HepG2 (cell line): Measurements from ENCODE around the gene PTPMT1.

Experiments used
- EZH2 ChIP-seq: conservative IDR thresholded peaks from 2 replicates; pipeline ENCODE4 v1.6.1; 2012; ENCODE audit warnings: mild to moderate bottlenecking, low read depth, low read length, moderate library complexity
- KAT7 ChIP-seq: IDR thresholded peaks from 2 replicates; pipeline ENCODE4 v1.6.1; 2018; ENCODE audit warnings: borderline replicate concordance, missing compliant biosample characterization
- NFYB ChIP-seq: sonication (generic); formaldehyde crosslinking; IDR thresholded peaks from 2 replicates; pipeline ENCODE4 v1.4.0; 2020; ENCODE audit warnings: missing genetic modification reagents
- TAF1 ChIP-seq: sonication (generic); formaldehyde crosslinking; IDR thresholded peaks from 2 replicates; pipeline ENCODE4 v1.4.0; 2020; ENCODE audit warnings: missing genetic modification reagents
- ZNF143 ChIP-seq: sonication (generic); formaldehyde crosslinking; IDR thresholded peaks from 2 replicates; pipeline ENCODE4 v1.4.0; 2020; ENCODE audit warnings: missing genetic modification reagents
- TF ChIP-seq, protein P1 (sequence below): IDR thresholded peaks from 2 replicates; pipeline ENCODE4 v1.6.1; 2016; ENCODE audit warnings: missing compliant biosample characterization, missing genetic modification reagents, borderline replicate concordance
- TF ChIP-seq, protein P2 (sequence below): sonication (generic); formaldehyde crosslinking; IDR thresholded peaks from 2 replicates; pipeline ENCODE4 v1.4.0; 2020; ENCODE audit warnings: missing genetic modification reagents, borderline replicate concordance

DNA sequence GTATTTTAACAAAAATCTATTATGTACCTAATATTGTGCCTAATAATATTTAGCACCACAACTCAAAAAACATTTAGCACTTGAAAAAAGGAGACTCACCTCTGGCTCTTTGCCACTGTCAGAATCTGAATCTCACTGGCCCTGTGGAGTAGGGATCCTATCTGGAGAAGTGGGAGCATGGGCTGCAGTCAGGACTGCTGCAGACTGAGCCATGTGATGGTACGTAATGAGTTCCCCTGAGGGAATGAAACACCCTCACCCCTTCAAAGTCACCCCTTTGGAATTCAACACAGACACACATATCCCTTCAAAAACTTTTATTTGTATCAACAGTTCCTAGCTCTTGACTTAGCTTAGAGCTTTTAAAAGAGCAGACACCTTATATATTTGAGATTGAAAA lies 6.5 kb downstream of the PTPMT1 start:
- TF ChIP-seq, protein P1, sequence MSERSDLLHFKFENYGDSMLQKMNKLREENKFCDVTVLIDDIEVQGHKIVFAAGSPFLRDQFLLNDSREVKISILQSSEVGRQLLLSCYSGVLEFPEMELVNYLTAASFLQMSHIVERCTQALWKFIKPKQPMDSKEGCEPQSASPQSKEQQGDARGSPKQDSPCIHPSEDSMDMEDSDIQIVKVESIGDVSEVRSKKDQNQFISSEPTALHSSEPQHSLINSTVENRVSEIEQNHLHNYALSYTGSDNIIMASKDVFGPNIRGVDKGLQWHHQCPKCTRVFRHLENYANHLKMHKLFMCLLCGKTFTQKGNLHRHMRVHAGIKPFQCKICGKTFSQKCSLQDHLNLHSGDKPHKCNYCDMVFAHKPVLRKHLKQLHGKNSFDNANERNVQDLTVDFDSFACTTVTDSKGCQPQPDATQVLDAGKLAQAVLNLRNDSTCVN = no peak
- no peak for TF ChIP-seq KAT7 (CRISPR knock-in tag)
- TF ChIP-seq ZNF143 (CRISPR knock-in tag) = no peak
- no peak for TF ChIP-seq TAF1 (CRISPR knock-in tag)
- TF ChIP-seq NFYB (CRISPR knock-in tag) = no peak
- no peak for TF ChIP-seq EZH2
- TF ChIP-seq, protein P2, sequence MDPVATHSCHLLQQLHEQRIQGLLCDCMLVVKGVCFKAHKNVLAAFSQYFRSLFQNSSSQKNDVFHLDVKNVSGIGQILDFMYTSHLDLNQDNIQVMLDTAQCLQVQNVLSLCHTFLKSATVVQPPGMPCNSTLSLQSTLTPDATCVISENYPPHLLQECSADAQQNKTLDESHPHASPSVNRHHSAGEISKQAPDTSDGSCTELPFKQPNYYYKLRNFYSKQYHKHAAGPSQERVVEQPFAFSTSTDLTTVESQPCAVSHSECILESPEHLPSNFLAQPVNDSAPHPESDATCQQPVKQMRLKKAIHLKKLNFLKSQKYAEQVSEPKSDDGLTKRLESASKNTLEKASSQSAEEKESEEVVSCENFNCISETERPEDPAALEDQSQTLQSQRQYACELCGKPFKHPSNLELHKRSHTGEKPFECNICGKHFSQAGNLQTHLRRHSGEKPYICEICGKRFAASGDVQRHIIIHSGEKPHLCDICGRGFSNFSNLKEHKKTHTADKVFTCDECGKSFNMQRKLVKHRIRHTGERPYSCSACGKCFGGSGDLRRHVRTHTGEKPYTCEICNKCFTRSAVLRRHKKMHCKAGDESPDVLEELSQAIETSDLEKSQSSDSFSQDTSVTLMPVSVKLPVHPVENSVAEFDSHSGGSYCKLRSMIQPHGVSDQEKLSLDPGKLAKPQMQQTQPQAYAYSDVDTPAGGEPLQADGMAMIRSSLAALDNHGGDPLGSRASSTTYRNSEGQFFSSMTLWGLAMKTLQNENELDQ = no peak
